ENCODE measurements around the gene PRKCZ.

PRKCZ gene

DNA sequence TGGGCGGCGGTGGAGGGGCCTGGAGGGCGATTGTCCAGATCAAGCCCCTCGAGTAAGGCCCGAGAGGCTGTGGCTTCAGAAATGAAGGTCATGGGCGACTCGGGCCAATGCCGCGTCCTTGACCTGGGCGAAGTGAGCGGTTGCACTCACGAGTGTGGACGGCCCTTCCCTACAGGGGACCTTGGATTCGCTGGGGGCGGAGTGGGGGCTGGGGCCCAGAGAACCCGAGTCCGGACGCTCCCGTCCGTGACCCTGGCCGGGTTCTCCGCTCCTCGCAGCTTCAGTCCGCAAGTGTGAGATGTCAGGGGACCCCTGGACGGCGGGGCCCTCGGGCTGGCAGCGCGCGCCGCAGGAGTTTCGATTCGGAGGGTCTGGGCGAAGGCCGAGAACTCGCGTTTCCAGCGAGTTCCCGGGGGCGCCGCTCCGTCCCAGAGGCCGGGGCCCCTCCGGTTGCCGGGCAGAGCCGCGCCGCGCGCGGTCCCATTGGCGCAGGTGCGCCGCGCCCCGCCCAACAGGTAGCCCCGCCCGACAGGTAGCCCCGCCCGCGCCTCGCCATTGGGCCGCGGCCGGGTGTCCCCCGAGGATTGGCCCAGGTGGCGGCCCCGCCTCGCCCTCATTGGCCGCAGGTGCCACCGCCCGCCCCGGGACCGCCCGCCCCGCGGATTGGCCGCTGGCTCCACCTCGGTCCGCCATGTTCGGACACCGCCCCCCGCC is at the start of gene PRKCZ:
Gene PRKCZ (plus strand): TSS at position 694 of the 714 bp plus-strand sequence. CDS start 220 bp downstream, outside the sequence.
- DNase-seq, result no peak

DNA sequence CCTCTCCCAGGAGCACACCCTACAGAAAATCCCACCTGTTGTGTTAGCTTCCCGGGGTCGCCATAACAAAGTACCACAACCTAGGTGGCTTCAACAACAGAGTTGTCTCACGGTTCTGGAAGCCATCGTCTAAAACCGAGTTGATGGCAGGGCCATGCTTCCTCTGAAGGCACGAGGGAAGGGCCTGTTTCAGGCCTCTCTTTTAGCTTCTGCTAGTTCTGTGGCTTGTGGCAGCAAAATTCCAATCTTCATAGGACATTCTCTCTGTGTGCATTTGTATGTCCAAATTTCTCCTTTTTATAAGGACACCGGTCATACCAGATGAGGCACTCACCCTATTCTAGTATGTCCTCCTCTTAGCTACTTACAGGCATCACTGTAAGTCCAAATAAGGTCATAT is 49.8 kb upstream of the PRKCZ start:
- no peak for DNase-seq

GRCh38 chr1:2000850-2001249 is 49.4 kb upstream of the PRKCZ start:
- DNase-seq, result no peak

GRCh38 chr1:2001773-2002411 is 48.3 kb upstream of the PRKCZ start:
- DNase-seq, result no peak

DNA sequence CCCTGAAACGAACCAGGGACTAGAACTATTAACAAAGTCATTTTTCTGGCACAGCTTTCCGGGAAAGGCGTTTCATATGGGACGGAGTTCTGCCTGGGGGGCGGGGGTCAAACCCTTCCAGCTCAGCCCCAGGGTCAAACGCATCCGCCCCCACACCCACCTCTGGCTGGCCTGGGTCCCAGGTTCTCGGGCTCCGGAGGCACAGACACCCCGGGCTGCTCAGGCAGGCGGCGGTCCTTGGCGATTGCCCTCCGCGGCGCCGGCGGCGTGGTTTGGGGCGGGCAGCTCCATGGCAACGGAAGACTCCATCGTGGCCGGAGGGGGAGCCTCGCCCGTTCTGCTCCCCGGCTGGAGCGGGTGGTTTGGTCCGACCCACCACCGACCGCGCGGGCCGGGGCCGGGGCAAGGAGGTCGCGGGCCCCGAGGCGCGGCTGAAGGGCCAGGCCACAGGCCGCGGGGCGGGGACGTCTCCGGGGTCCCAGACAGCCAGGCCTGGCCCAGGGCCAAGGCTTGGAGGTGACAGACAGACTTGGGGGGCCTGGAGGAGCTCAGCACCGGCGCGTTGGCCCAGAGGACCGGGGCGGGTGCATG is 46.6 kb upstream of the PRKCZ start, which contains the start of gene CFAP74:
Gene CFAP74 (minus strand): TSS at position 246 of the 591 bp plus-strand sequence. CDS start 12,830 bp downstream, outside the sequence.
- DNase-seq, result no peak

GRCh38 chr1:2004856-2005255 is 45.4 kb upstream of the PRKCZ start:
- DNase-seq, result no peak

GRCh38 chr1:2009101-2010053 is 40.8 kb upstream of the PRKCZ start:
- no peak for DNase-seq

GRCh38 chr1:2014181-2014580 is 36.0 kb upstream of the PRKCZ start:
- DNase-seq, result no peak

DNA sequence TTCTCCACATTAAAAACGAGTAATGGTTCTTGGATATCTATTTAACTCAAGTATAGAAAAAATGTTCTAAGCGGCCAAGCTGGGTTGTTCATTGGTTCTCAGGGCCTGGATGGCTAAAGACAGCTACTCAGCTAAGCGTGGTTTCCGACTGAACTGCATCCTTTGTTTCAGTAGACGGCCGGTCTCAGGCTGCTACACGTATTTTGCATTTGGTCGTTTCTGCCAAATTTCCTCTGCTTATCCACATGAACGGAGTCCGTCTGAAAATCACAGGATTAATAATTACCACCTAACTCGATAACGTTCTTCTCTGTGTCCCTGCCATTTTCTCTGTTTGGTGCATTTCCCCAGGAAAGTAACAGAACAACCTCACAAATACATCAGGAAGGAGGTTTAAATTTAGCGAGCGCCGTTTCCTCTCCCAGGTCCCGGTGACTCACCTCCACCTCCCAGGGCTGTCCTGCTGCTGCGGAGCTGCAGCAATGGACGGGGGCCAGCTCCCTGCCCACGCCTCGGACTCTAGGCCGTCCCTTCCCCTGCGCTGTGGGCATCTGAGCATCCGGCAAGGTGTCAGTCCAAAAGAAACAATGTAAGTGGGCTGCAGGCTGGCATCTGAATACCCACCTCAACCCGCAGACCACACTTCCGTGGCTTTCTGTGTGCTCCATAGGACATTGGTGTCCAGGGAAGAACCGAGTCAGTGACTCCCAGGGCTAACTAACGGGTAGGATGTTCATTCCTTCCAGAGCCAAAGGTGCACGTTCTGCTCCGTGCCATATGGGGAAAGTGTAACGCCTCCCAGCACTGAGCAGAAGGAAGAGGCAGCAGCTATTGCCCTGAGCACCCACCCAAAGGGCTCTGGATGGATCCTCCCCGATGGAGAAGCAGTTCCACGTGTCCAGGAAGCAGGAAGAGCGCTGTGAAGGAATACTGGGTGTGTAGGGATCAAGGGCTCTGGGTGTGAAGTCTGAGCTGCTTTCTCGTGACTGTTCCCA is 35.2 kb upstream of the PRKCZ start:
- no peak for DNase-seq

DNA sequence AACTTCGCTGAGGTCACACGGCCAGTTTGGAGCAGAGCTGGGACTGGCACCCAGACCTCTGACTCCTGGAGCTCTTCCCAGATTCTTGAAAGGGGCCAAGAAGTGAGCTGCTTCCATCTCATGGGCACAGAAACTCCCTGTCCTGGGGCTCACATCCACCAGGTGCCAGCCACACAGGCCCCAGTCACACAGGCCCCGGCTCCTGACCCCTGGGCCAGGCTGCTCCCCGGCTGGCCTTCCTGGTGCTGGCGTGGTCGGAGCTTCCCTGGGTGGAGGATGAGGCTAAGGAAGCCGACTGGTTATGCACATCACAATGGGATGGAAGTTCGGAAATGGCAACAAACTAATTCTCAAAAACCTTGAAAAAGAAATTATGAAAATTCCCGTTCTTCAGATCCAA is 34.1 kb upstream of the PRKCZ start:
- no peak for DNase-seq

- DNase-seq, result no peak
Measured at GRCh38 chr1:2018217-2019171, 31.7 kb upstream of the PRKCZ start.

DNA sequence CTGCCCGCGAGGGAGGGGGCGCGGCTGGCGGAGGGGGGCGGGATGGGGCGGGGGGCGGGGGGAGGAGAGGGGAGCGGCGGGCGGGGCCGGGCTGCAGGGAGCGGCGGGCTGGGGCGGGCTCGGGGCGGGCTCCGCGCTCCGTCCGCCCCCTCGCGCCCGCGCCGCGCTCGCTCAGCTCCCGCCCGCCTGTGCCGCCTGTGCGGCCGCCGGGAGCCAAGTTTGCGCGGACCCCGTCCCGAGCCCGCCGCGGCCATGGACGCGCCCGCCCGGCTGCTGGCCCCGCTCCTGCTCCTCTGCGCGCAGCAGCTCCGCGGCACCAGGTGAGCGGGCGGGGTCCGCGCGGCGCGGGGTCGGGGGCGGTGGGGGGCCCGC is 31.1 kb upstream of the PRKCZ start, which contains the start of gene GABRD:
Gene GABRD (plus strand): TSS at position 174 of the 372 bp plus-strand sequence. CDS start 79 bp downstream, at position 253.
- DNase-seq, result no peak

- no peak for DNase-seq
Measured at GRCh38 chr1:2019571-2020309, 30.5 kb upstream of the PRKCZ start.

GRCh38 chr1:2020310-2020655 is 29.9 kb upstream of the PRKCZ start:
- no peak for DNase-seq

GRCh38 chr1:2021550-2021949 is 28.7 kb upstream of the PRKCZ start:
- no peak for DNase-seq

DNA sequence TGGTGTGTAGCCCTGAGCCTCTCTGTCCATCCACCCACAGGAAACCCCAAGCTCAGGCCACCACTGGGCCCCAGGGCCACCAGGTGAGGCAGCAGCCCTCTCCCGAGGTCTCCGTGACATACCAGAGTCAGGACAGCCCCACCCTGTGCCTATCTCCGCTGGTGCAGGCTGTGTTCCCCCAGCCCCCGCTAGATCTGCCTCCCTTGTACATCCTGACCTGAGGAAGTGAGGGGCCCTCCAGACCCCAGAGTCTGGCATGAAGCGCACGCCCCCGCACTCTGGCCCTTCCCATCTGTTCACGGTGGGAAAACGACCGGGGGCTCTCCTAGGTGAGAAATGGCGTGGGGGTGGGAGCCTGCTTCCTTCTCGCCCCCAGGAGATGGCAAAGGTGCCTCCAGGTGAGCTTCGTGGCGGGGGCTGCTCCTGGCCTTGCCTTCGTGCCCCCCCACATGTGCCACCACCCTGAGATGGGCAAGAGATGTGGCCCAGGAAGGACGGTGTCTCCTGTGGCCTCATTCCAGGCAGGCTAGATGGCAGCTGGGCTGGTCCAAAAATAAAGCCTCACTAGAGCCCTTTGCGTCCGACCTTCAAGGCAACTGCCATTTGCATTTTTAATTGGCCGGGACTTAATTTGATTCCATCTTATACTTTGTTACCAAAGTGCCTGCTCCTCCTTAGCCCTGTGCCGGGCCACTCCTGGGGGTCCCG is 28.0 kb upstream of the PRKCZ start:
- DNase-seq, result no peak

GRCh38 chr1:2023187-2023586 is 27.0 kb upstream of the PRKCZ start:
- no peak for DNase-seq

- no peak for DNase-seq
Measured at GRCh38 chr1:2024451-2024850, 25.8 kb upstream of the PRKCZ start.

GRCh38 chr1:2024887-2025286 is 25.3 kb upstream of the PRKCZ start:
- no peak for DNase-seq

Measured in amniotic stem cell (primary cell).